Panc1 (cell line): Measurements from ENCODE around the gene TNFRSF11A. TPM values are rescaled to one million over a fixed set of nuclear protein-coding genes. Genes with fewer than 3 reads are reported as not detected.

Experiments
- ATAC-seq: fragments of 200-7000 bp; cut with Tn5 transposase; 2 replicates; pipeline ENCODE4 v1.9.1; 2020; ENCODE audit warnings: mild to moderate bottlenecking, moderate library complexity
- BruUV-seq: library from RNA; stranded (reverse); fragments of 400-500 nt; replicated peaks from 2 replicates; lab custom pipeline; 2021; lab: Mats Ljungman, UMichigan
- CTCF ChIA-PET: fragments of 300-600 bp; sonication (Branson Sonifier 250); formaldehyde crosslinking; loops from one replicate; lab custom pipeline; 2022; ENCODE audit warnings: antibody characterized with exemption; lab: Charles Lee
- POLR2A ChIA-PET: fragments of 300-600 bp; sonication (Branson Sonifier 250); formaldehyde crosslinking; loops from one replicate; lab custom pipeline; 2022; ENCODE audit warnings: antibody characterized with exemption; lab: Charles Lee
- DNase-seq: peaks from one replicate; pipeline ENCODE4 v3.0.0-alpha.2; 2010; ENCODE audit warnings: low read depth, low spot score
- H3K27ac ChIP-seq: 2 replicates; pipeline ENCODE4 v1.5.1; 2011; ENCODE audit warnings: mild to moderate bottlenecking, low read length, inconsistent platforms
- H3K27me3 ChIP-seq: fragments of 200-500 bp; sonication (Bioruptor generic); 2 replicates; pipeline ENCODE4 v1.6.0; 2014; ENCODE audit warnings: low read length, inconsistent platforms; ENCODE audit not compliant: control insufficient read depth, insufficient read depth
- H3K36me3 ChIP-seq: fragments of 200-500 bp; sonication (Bioruptor generic); 2 replicates; pipeline ENCODE4 v1.5.1; 2014; ENCODE audit warnings: inconsistent platforms, mild to moderate bottlenecking, low read length, moderate library complexity; ENCODE audit not compliant: control insufficient read depth, insufficient read depth
- H3K4me1 ChIP-seq: 2 replicates; pipeline ENCODE4 v1.5.1; 2011; ENCODE audit warnings: inconsistent platforms, mild to moderate bottlenecking, low read length, moderate library complexity; ENCODE audit not compliant: control insufficient read depth, insufficient read depth
- H3K4me3 ChIP-seq, 2 experiments: 2 replicates each; pipeline ENCODE4 v1.5.1; 2011 to 2012; ENCODE audit warnings: low read depth in 2 of 2, low read length in 2 of 2, mild to moderate bottlenecking in 2 of 2, inconsistent platforms in 1 of 2, moderate library complexity in 1 of 2
- H3K9me3 ChIP-seq: fragments of 200-500 bp; sonication (Bioruptor generic); 2 replicates; pipeline ENCODE4 v1.5.1; 2014; ENCODE audit warnings: low read depth, mild to moderate bottlenecking, inconsistent platforms, low read length, moderate library complexity; ENCODE audit not compliant: control insufficient read depth, insufficient read depth
- CTCF ChIP-seq: fragments of 450-650 bp; IDR thresholded peaks from 2 replicates; pipeline ENCODE4 v1.5.1; 2017; ENCODE audit warnings: mild to moderate bottlenecking
- POLR2AphosphoS5 ChIP-seq: IDR thresholded peaks from 2 replicates; pipeline ENCODE4 v1.6.1; 2012; ENCODE audit warnings: mild to moderate bottlenecking, low read depth, low read length, moderate library complexity
- REST ChIP-seq, 2 experiments: IDR thresholded peaks; 2 replicates each; pipeline ENCODE4 v1.6.1; 2011 to 2012; ENCODE audit warnings: low read depth in 2 of 2, control low read depth in 1 of 2, low read length in 1 of 2, mild to moderate bottlenecking in 1 of 2, moderate library complexity in 1 of 2; ENCODE audit not compliant: insufficient read depth in 1 of 2
- SIN3A ChIP-seq: IDR thresholded peaks from 2 replicates; pipeline ENCODE4 v1.6.1; 2012; ENCODE audit warnings: low read depth, mild to moderate bottlenecking, low read length, moderate library complexity, borderline replicate concordance; ENCODE audit not compliant: insufficient read depth
- TCF7L2 ChIP-seq: IDR thresholded peaks from 2 replicates; pipeline ENCODE4 v1.6.1; 2011; ENCODE audit warnings: mild to moderate bottlenecking, low read depth, low read length, inconsistent platforms
- in situ Hi-C: cut with HindIII; loops from 2 replicates; pipeline ENCODE4 v1.10.0; 2016; ENCODE audit warnings: low sequenced_read_pairs, low pct_unique_long_range_greater_than_20kb
- intact Hi-C: fragments of 100-400 bp; cut with micrococcal nuclease; formaldehyde crosslinking; loops from one replicate; pipeline ENCODE4 v1.10.0; 2022; ENCODE audit not compliant: unreplicated experiment
- total RNA-seq: library from RNA; stranded (reverse); gene quantifications from one replicate; pipeline ENCODE4 v1.2.1, GENCODE V29; 2021; ENCODE audit not compliant: unreplicated experiment

The TNFRSF11A gene
- total RNA-seq, 1 experiment from 2014 or later = 14.1 TPM

GRCh38 chr18:62386601-62387000 is 61.5 kb downstream of the TNFRSF11A start:
- no peak overlapping the region for H3K4me3 ChIP-seq
- H3K36me3 ChIP-seq = no peaks in the 10 kb centered on the region
- no peaks in the 10 kb centered on the region for H3K9me3 ChIP-seq
- no peak for ATAC-seq
- H3K4me1 ChIP-seq = no peaks in the 10 kb centered on the region
- in situ Hi-C loops = no loop called here
- POLR2A ChIA-PET = no interaction called here
- no peak for DNase-seq
- BruUV-seq = no TSS peak
- no peak overlapping the region for H3K27ac ChIP-seq
- CTCF ChIA-PET = no interaction called here
- no peaks in the 10 kb centered on the region for H3K27me3 ChIP-seq
- intact Hi-C loops = no loop called here
- no peak for TF ChIP-seq TCF7L2
- no peak for TF ChIP-seq SIN3A
- no peak for TF ChIP-seq REST (IDR thresholded peaks at IDR 0.05; ENCODE audit: insufficient read depth in 1 of 2, low read depth in 2 of 2, low read length in 1 of 2)
- no peak for TF ChIP-seq POLR2AphosphoS5
- TF ChIP-seq CTCF = no peak

- H3K27ac ChIP-seq = no peak overlapping the region
- H3K36me3 ChIP-seq = no peaks in the 10 kb centered on the region
- no peak for TF ChIP-seq REST (IDR thresholded peaks at IDR 0.05; ENCODE audit: insufficient read depth in 1 of 2, low read depth in 2 of 2, low read length in 1 of 2)
- TF ChIP-seq TCF7L2 = no peak
- no peak for TF ChIP-seq CTCF
- TF ChIP-seq SIN3A = no peak
- no peak for TF ChIP-seq POLR2AphosphoS5
- BruUV-seq = no TSS peak
- ChIA-PET CTCF (no interaction called here), POLR2A (no interaction called here)
- H3K9me3 ChIP-seq = no peaks in the 10 kb centered on the region
- no peak overlapping the region for H3K4me3 ChIP-seq
- DNase-seq = no peak
- in situ Hi-C loops = no loop called here
- no peaks in the 10 kb centered on the region for H3K4me1 ChIP-seq
- no peaks in the 10 kb centered on the region for H3K27me3 ChIP-seq
- no peak for ATAC-seq
- intact Hi-C loops = no loop called here
Measured at GRCh38 chr18:62387257-62387656, 62.1 kb downstream of the TNFRSF11A start.
